ENCODE data around the gene NALCN.

NALCN gene

GRCh38 chr13:101150998-101151397, 265.3 kb downstream of the NALCN start:
- no peaks in the 10 kb centered on the region for H3K4me1 Mint-ChIP-seq (ENCODE audit: low read depth)
- H3K27me3 Mint-ChIP-seq (ENCODE audit: low read depth), result peaks cover 9% of the 10 kb centered on the region
- no peaks in the 10 kb centered on the region for H3K9me3 Mint-ChIP-seq
- H3K4me3 Mint-ChIP-seq, result no peak overlapping the region
- H3K36me3 Mint-ChIP-seq (ENCODE audit: low read depth), result no peaks in the 10 kb centered on the region
- H3K27ac Mint-ChIP-seq, result no peak overlapping the region
- no peak for DNase-seq (ENCODE audit: low spot score)

GRCh38 chr13:101149735-101150384, 266.4 kb downstream of the NALCN start:
- Mint-ChIP-seq H3K4me1 (ENCODE audit: low read depth) (no peaks in the 10 kb centered on the region), H3K36me3 (ENCODE audit: low read depth) (no peaks in the 10 kb centered on the region), H3K9me3 (no peaks in the 10 kb centered on the region), H3K27me3 (ENCODE audit: low read depth) (peaks cover 11% of the 10 kb centered on the region), H3K27ac (no peak overlapping the region), H3K4me3 (no peak overlapping the region)
- DNase-seq (ENCODE audit: low spot score), result no peak

- DNase-seq (ENCODE audit: low spot score), result no peak
- no peaks in the 10 kb centered on the region for H3K4me1 Mint-ChIP-seq (ENCODE audit: low read depth)
- H3K9me3 Mint-ChIP-seq, result no peaks in the 10 kb centered on the region
- H3K4me3 Mint-ChIP-seq, result no peak overlapping the region
- no peaks in the 10 kb centered on the region for H3K36me3 Mint-ChIP-seq (ENCODE audit: low read depth)
- H3K27me3 Mint-ChIP-seq (ENCODE audit: low read depth), result peaks cover 8% of the 10 kb centered on the region
- no peak overlapping the region for H3K27ac Mint-ChIP-seq
Measured at GRCh38 chr13:101146101-101146898, 270.0 kb downstream of the NALCN start.

- H3K4me3 Mint-ChIP-seq, result no peak overlapping the region
- H3K36me3 Mint-ChIP-seq (ENCODE audit: low read depth), result no peaks in the 10 kb centered on the region
- H3K27ac Mint-ChIP-seq, result no peak overlapping the region
- H3K9me3 Mint-ChIP-seq, result no peaks in the 10 kb centered on the region
- H3K27me3 Mint-ChIP-seq (ENCODE audit: low read depth), result peaks cover 6% of the 10 kb centered on the region
- DNase-seq (ENCODE audit: low spot score), result no peak
- H3K4me1 Mint-ChIP-seq (ENCODE audit: low read depth), result no peaks in the 10 kb centered on the region
Measured at GRCh38 chr13:101144808-101145419, 271.4 kb downstream of the NALCN start.

- H3K4me1 Mint-ChIP-seq (ENCODE audit: low read depth), result no peaks in the 10 kb centered on the region
- no peak overlapping the region for H3K27ac Mint-ChIP-seq
- H3K4me3 Mint-ChIP-seq, result no peak overlapping the region
- H3K9me3 Mint-ChIP-seq, result no peaks in the 10 kb centered on the region
- no peaks in the 10 kb centered on the region for H3K36me3 Mint-ChIP-seq (ENCODE audit: low read depth)
- H3K27me3 Mint-ChIP-seq (ENCODE audit: low read depth), result peaks cover 4% of the 10 kb centered on the region
- no peak for DNase-seq (ENCODE audit: low spot score)
Measured at GRCh38 chr13:101140936-101141335, 275.4 kb downstream of the NALCN start.

GRCh38 chr13:101140087-101140770, 276.1 kb downstream of the NALCN start:
- H3K4me1 Mint-ChIP-seq (ENCODE audit: low read depth), result no peaks in the 10 kb centered on the region
- peaks cover 2% of the 10 kb centered on the region for H3K27me3 Mint-ChIP-seq (ENCODE audit: low read depth)
- H3K4me3 Mint-ChIP-seq, result no peak overlapping the region
- H3K9me3 Mint-ChIP-seq, result no peaks in the 10 kb centered on the region
- no peak for DNase-seq (ENCODE audit: low spot score)
- no peaks in the 10 kb centered on the region for H3K36me3 Mint-ChIP-seq (ENCODE audit: low read depth)
- no peak overlapping the region for H3K27ac Mint-ChIP-seq

GRCh38 chr13:101139081-101139480, 277.2 kb downstream of the NALCN start:
- Mint-ChIP-seq H3K27me3 (ENCODE audit: low read depth) (peaks cover 2% of the 10 kb centered on the region), H3K4me1 (ENCODE audit: low read depth) (no peaks in the 10 kb centered on the region), H3K27ac (no peak overlapping the region), H3K4me3 (no peak overlapping the region), H3K9me3 (no peaks in the 10 kb centered on the region), H3K36me3 (ENCODE audit: low read depth) (no peaks in the 10 kb centered on the region)
- DNase-seq (ENCODE audit: low spot score), result no peak

DNA sequence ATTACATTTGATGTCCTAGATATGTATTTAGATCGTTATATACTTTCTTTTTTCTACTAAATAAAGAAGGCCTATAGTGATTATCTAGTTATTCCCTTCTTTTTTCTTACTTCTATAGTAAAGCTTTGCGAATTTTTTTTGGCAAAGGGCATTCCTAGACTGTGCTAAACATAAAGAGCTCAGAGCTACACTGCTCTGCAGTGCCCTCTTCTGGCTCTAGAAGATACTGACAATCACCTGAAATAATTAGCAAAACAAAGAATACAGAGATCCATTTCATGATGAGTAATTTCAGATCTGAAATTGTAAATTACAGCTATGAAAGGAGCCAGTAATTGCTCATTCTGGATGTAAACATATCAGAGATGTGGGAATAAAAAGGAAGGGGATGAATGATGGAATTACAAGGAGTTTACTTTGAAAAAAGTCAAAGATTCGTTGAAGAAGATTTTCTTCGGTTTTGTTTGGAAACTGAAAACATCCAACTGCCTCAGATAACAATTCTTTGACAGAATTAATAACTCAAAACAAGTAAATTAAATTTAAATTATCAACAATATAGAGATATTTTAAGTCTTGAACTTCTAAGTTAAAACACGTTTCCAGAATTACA, 288.5 kb downstream of the NALCN start:
- Mint-ChIP-seq H3K27me3 (ENCODE audit: low read depth) (peaks cover 5% of the 10 kb centered on the region), H3K4me3 (no peak overlapping the region), H3K4me1 (ENCODE audit: low read depth) (peaks cover 1% of the 10 kb centered on the region), H3K9me3 (no peaks in the 10 kb centered on the region), H3K27ac (no peak overlapping the region), H3K36me3 (ENCODE audit: low read depth) (no peaks in the 10 kb centered on the region)
- no peak for DNase-seq (ENCODE audit: low spot score)

GRCh38 chr13:101123028-101123427, 293.3 kb downstream of the NALCN start:
- H3K27ac Mint-ChIP-seq, result no peak overlapping the region
- peaks cover 1% of the 10 kb centered on the region for H3K4me1 Mint-ChIP-seq (ENCODE audit: low read depth)
- H3K9me3 Mint-ChIP-seq, result no peaks in the 10 kb centered on the region
- no peaks in the 10 kb centered on the region for H3K27me3 Mint-ChIP-seq (ENCODE audit: low read depth)
- no peak for DNase-seq (ENCODE audit: low spot score)
- no peak overlapping the region for H3K4me3 Mint-ChIP-seq
- H3K36me3 Mint-ChIP-seq (ENCODE audit: low read depth), result no peaks in the 10 kb centered on the region

DNA sequence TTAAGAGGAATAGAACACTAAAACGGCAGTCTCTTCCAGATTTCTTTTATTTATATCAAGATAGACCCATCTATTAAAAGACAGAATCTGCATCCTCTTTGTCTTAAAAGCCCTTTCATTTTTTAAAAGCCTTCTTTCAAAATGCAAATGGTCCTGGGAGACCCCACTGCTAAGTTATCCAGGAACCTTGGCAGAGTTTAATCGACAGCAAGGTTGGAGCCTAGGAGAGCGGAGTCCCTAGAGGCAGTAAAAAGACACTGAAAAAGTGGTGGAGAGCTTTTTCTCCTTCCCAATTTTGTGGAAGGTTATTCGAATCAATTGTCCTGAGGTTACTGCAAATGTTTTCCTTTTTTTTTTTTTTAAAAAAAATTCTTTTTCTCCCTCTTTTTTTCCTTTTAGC, 294.7 kb downstream of the NALCN start:
- H3K27me3 Mint-ChIP-seq (ENCODE audit: low read depth), result no peaks in the 10 kb centered on the region
- DNase-seq (ENCODE audit: low spot score), result no peak
- H3K36me3 Mint-ChIP-seq (ENCODE audit: low read depth), result no peaks in the 10 kb centered on the region
- no peak overlapping the region for H3K27ac Mint-ChIP-seq
- no peaks in the 10 kb centered on the region for H3K4me1 Mint-ChIP-seq (ENCODE audit: low read depth)
- no peaks in the 10 kb centered on the region for H3K9me3 Mint-ChIP-seq
- no peak overlapping the region for H3K4me3 Mint-ChIP-seq

GRCh38 chr13:101120007-101120406, 296.3 kb downstream of the NALCN start:
- Mint-ChIP-seq H3K4me3 (no peak overlapping the region), H3K9me3 (no peaks in the 10 kb centered on the region)
- DNase-seq (ENCODE audit: low spot score), result no peak

GRCh38 chr13:101116826-101117225, 299.5 kb downstream of the NALCN start:
- no peaks in the 10 kb centered on the region for H3K9me3 Mint-ChIP-seq
- no peak overlapping the region for H3K27ac Mint-ChIP-seq
- H3K27me3 Mint-ChIP-seq (ENCODE audit: low read depth), result no peaks in the 10 kb centered on the region
- DNase-seq (ENCODE audit: low spot score), result no peak
- no peaks in the 10 kb centered on the region for H3K36me3 Mint-ChIP-seq (ENCODE audit: low read depth)
- H3K4me1 Mint-ChIP-seq (ENCODE audit: low read depth), result no peaks in the 10 kb centered on the region
- H3K4me3 Mint-ChIP-seq, result no peak overlapping the region

More at GRCh38 chr13:101120007-101120406, 296.3 kb downstream of the NALCN start:
- Mint-ChIP-seq H3K27me3 (ENCODE audit: low read depth) (no peaks in the 10 kb centered on the region), H3K36me3 (ENCODE audit: low read depth) (no peaks in the 10 kb centered on the region), H3K27ac (no peak overlapping the region), H3K4me1 (ENCODE audit: low read depth) (no peaks in the 10 kb centered on the region)

DNA sequence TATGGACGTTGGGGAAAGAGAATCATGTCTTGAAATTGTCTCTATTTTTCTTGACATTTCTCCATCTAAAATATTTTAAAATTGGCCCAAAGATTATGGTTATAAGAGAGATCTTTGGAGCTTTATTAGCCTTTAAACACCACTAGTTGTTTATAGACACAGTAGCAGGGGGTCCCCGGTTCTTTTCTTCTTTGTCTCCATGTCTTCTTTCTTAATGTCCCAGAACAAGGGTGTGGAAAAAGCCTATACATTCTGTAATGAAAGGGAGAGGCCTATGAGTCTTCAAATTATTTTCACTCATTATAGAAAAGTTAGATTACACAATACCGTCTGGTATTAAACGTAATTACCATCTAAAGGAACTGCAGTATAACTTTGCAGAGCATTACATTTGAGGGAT, 300.0 kb downstream of the NALCN start:
- no peaks in the 10 kb centered on the region for H3K36me3 Mint-ChIP-seq (ENCODE audit: low read depth)
- H3K27ac Mint-ChIP-seq, result no peak overlapping the region
- no peaks in the 10 kb centered on the region for H3K4me1 Mint-ChIP-seq (ENCODE audit: low read depth)
- H3K4me3 Mint-ChIP-seq, result no peak overlapping the region
- H3K9me3 Mint-ChIP-seq, result no peaks in the 10 kb centered on the region
- DNase-seq (ENCODE audit: low spot score), result no peak
- no peaks in the 10 kb centered on the region for H3K27me3 Mint-ChIP-seq (ENCODE audit: low read depth)
